OCI-LY1 (cell line): Measurements from ENCODE around the gene PPP1R9A.

Experiments used
- H2AFZ ChIP-seq: fragments of 200-600 bp; sonication (generic), shearing (Covaris generic); 2 replicates; pipeline ENCODE4 v1.6.0; 2014; ENCODE audit warnings: antibody characterized with exemption, mild to moderate bottlenecking, low read length
- H3F3A ChIP-seq: fragments of 200-600 bp; sonication (generic), shearing (Covaris generic); 2 replicates; pipeline ENCODE4 v1.6.0; 2014; ENCODE audit warnings: mild to moderate bottlenecking, antibody characterized with exemption, low read length, moderate library complexity; ENCODE audit not compliant: insufficient read depth
- H3K27ac ChIP-seq: fragments of 200-600 bp; sonication (generic); 2 replicates; pipeline ENCODE4 v1.5.1; 2014; ENCODE audit warnings: low read length, mixed run types, mild to moderate bottlenecking, low read depth; ENCODE audit not compliant: poor library complexity, severe bottlenecking
- H3K27me3 ChIP-seq: fragments of 200-600 bp; sonication (generic); 2 replicates; pipeline ENCODE4 v1.6.0; 2014; ENCODE audit warnings: antibody characterized with exemption, mild to moderate bottlenecking, low read length, moderate library complexity; ENCODE audit not compliant: insufficient read depth
- H3K36me3 ChIP-seq: fragments of 200-600 bp; sonication (generic); 2 replicates; pipeline ENCODE4 v1.6.1; 2014; ENCODE audit warnings: mild to moderate bottlenecking, antibody characterized with exemption, low read length, moderate library complexity, mixed read lengths; ENCODE audit not compliant: insufficient read depth
- H3K4me1 ChIP-seq: fragments of 200-600 bp; sonication (generic); 2 replicates; pipeline ENCODE4 v1.5.1; 2014; ENCODE audit warnings: mild to moderate bottlenecking, low read length, moderate library complexity; ENCODE audit not compliant: insufficient read depth, severe bottlenecking
- H3K4me2 ChIP-seq: fragments of 200-600 bp; sonication (generic), shearing (Covaris generic); 2 replicates; pipeline ENCODE4 v1.6.1; 2014; ENCODE audit warnings: low read length
- H3K4me3 ChIP-seq: fragments of 200-600 bp; sonication (generic); 2 replicates; pipeline ENCODE4 v1.5.1; 2014; ENCODE audit warnings: low read length, low read depth, mild to moderate bottlenecking, mixed read lengths; ENCODE audit not compliant: poor library complexity, severe bottlenecking
- H3K79me2 ChIP-seq: fragments of 200-600 bp; shearing (Covaris generic); 2 replicates; pipeline ENCODE4 v1.6.1; 2016; ENCODE audit warnings: mixed run types, low read length, mixed read lengths; ENCODE audit not compliant: insufficient read depth
- H3K9ac ChIP-seq: fragments of 200-600 bp; sonication (generic), shearing (Covaris generic); 2 replicates; pipeline ENCODE4 v1.6.1; 2014; ENCODE audit warnings: mild to moderate bottlenecking, low read length, mixed read lengths
- H3K9me2 ChIP-seq: fragments of 200-600 bp; sonication (generic), shearing (Covaris generic); 2 replicates; pipeline ENCODE4 v1.6.1; 2014; ENCODE audit warnings: low read depth, mild to moderate bottlenecking, low read length, mixed read lengths
- H3K9me3 ChIP-seq: fragments of 200-600 bp; shearing (Covaris generic); 2 replicates; pipeline ENCODE4 v1.6.1; 2014; ENCODE audit warnings: low read length, mixed read lengths
- H4K20me1 ChIP-seq: fragments of 200-600 bp; sonication (generic), shearing (Covaris generic); 2 replicates; pipeline ENCODE4 v1.6.0; 2016; ENCODE audit warnings: mild to moderate bottlenecking, low read length; ENCODE audit not compliant: insufficient read depth
- CTCF ChIP-seq: fragments of 200-600 bp; sonication (generic), shearing (Covaris generic); IDR thresholded peaks from 2 replicates; pipeline ENCODE4 v1.5.1; 2017; ENCODE audit warnings: mild to moderate bottlenecking, antibody characterized with exemption, low read length, moderate library complexity, mixed read lengths
- EZH2 ChIP-seq: fragments of 200-600 bp; sonication (generic), shearing (Covaris generic); IDR thresholded peaks from 2 replicates; pipeline ENCODE4 v1.8.0; 2017; ENCODE audit warnings: borderline replicate concordance, mixed run types, mild to moderate bottlenecking, antibody characterized with exemption, low read length, moderate library complexity, mixed read lengths

PPP1R9A gene

GRCh38 chr7:95255691-95256090 is 348.3 kb downstream of the PPP1R9A start:
- Histone ChIP-seq H3K9ac (no peak overlapping the region), H3K4me3 (no peak overlapping the region), H3K9me2 (no peaks in the 10 kb centered on the region), H3K36me3 (no peaks in the 10 kb centered on the region), H4K20me1 (no peaks in the 10 kb centered on the region), H3F3A (no peaks in the 10 kb centered on the region), H2AFZ (no peak overlapping the region), H3K27me3 (no peaks in the 10 kb centered on the region), H3K79me2 (no peaks in the 10 kb centered on the region), H3K4me2 (no peak overlapping the region), H3K4me1 (no peaks in the 10 kb centered on the region), H3K27ac (no peak overlapping the region), H3K9me3 (no peaks in the 10 kb centered on the region)
- TF ChIP-seq EZH2 (no peak), CTCF (no peak)

- no peak for TF ChIP-seq EZH2
- no peak for TF ChIP-seq CTCF
- Histone ChIP-seq H3F3A (no peaks in the 10 kb centered on the region), H3K4me2 (no peak overlapping the region), H3K9ac (no peak overlapping the region), H3K27ac (no peak overlapping the region), H3K4me3 (no peak overlapping the region), H3K79me2 (no peaks in the 10 kb centered on the region), H3K9me2 (no peaks in the 10 kb centered on the region), H3K36me3 (no peaks in the 10 kb centered on the region), H2AFZ (no peak overlapping the region), H4K20me1 (no peaks in the 10 kb centered on the region), H3K4me1 (no peaks in the 10 kb centered on the region), H3K27me3 (no peaks in the 10 kb centered on the region), H3K9me3 (no peaks in the 10 kb centered on the region)
Measured at GRCh38 chr7:95261895-95262415, 354.6 kb downstream of the PPP1R9A start.

GRCh38 chr7:95262875-95263274 is 355.5 kb downstream of the PPP1R9A start:
- Histone ChIP-seq H3K9me2 (no peaks in the 10 kb centered on the region), H2AFZ (no peak overlapping the region), H3K27me3 (no peaks in the 10 kb centered on the region), H4K20me1 (no peaks in the 10 kb centered on the region), H3K9ac (no peak overlapping the region), H3K4me2 (no peak overlapping the region), H3K4me1 (no peaks in the 10 kb centered on the region), H3K4me3 (no peak overlapping the region), H3K27ac (no peak overlapping the region), H3K79me2 (no peaks in the 10 kb centered on the region), H3K9me3 (no peaks in the 10 kb centered on the region), H3K36me3 (no peaks in the 10 kb centered on the region), H3F3A (no peaks in the 10 kb centered on the region)
- no peak for TF ChIP-seq EZH2
- TF ChIP-seq CTCF: no peak
